H1 (cell line): Measurements from ENCODE around the gene CDYL. TPM values are rescaled to one million over a fixed set of nuclear protein-coding genes. Genes with fewer than 3 reads are reported as not detected.

ENCODE experiments used
- CTCF ChIA-PET: fragments of 300-600 bp; sonication (Branson Sonifier 250); formaldehyde crosslinking; loops from one replicate; lab custom pipeline; 2021; ENCODE audit not compliant: partially characterized antibody; lab: Charles Lee
- POLR2A ChIA-PET: fragments of 300-600 bp; sonication (Branson Sonifier 250); formaldehyde crosslinking; loops from one replicate; lab custom pipeline; 2021; ENCODE audit warnings: inconsistent platforms; ENCODE audit not compliant: partially characterized antibody; lab: Charles Lee
- DNase-seq, 2 experiments: peaks; one replicate each; pipeline versions ENCODE4 v3.0.0 to v3.0.0-alpha.2; 2010 to 2022; ENCODE audit warnings: low spot score in 2 of 2, low read depth in 1 of 2, mixed read lengths in 1 of 2
- FAIRE-seq: peaks from 2 replicates; lab custom pipeline; 2011; peaks lifted over from hg19 to GRCh38; lab: Jason Lieb, UNC
- H2AFZ ChIP-seq: 2 replicates; pipeline ENCODE4 v1.8.1; 2012; ENCODE audit warnings: low read length, inconsistent platforms
- H2AK5ac ChIP-seq: 2 replicates; pipeline ENCODE4 v1.6.1; 2013; ENCODE audit warnings: low read depth, low read length
- H2BK120ac ChIP-seq: replicated peaks from 2 replicates; pipeline ENCODE3; 2013; ENCODE audit warnings: low read depth, low read length, inconsistent platforms
- H2BK12ac ChIP-seq: 2 replicates; pipeline ENCODE4 v1.6.1; 2013; ENCODE audit warnings: low read depth, low read length
- H2BK15ac ChIP-seq: 2 replicates; pipeline ENCODE4 v1.6.1; 2013; ENCODE audit warnings: low read length
- H2BK20ac ChIP-seq: 2 replicates; pipeline ENCODE4 v1.6.1; 2013; ENCODE audit warnings: low read length
- H2BK5ac ChIP-seq: 2 replicates; pipeline ENCODE4 v1.6.1; 2013; ENCODE audit warnings: low read depth, low read length
- H3K14ac ChIP-seq: 2 replicates; pipeline ENCODE4 v1.6.1; 2013; ENCODE audit warnings: inconsistent platforms; ENCODE audit not compliant: insufficient read length
- H3K18ac ChIP-seq: 2 replicates; pipeline ENCODE4 v1.6.1; 2013; ENCODE audit warnings: low read length; ENCODE audit errors: extremely low read depth
- H3K23ac ChIP-seq: 2 replicates; pipeline ENCODE4 v1.6.1; 2013; ENCODE audit warnings: inconsistent platforms; ENCODE audit not compliant: insufficient read length
- H3K23me2 ChIP-seq: 2 replicates; pipeline ENCODE4 v1.6.1; 2013; ENCODE audit warnings: low read depth, low read length
- H3K27ac ChIP-seq: 2 replicates; pipeline ENCODE4 v1.6.1; 2011; ENCODE audit warnings: low read depth, low read length, inconsistent platforms
- H3K27me3 ChIP-seq, 4 experiments: replicated peaks in 1 of 4; 1 replicate in 1 of 4; 2 replicates in 3 of 4; pipeline versions ENCODE4 v1.6.1 to v1.8.1; 2011 to 2013; ENCODE audit warnings: low read length in 3 of 4, mild to moderate bottlenecking in 3 of 4, inconsistent platforms in 2 of 4, mixed read lengths in 2 of 4, moderate library complexity in 1 of 4; ENCODE audit not compliant: control insufficient read depth in 3 of 4, insufficient read depth in 3 of 4; ENCODE audit errors: extremely low read depth in 1 of 4
- H3K36me3 ChIP-seq, 4 experiments: 2 replicates each; pipeline versions ENCODE4 v1.6.1 to v1.8.1; 2011 to 2013; ENCODE audit warnings: mild to moderate bottlenecking in 4 of 4, low read length in 3 of 4, moderate library complexity in 2 of 4, control low read depth in 1 of 4, inconsistent platforms in 1 of 4; ENCODE audit not compliant: insufficient read depth in 4 of 4, control insufficient read depth in 2 of 4
- H3K4ac ChIP-seq: replicated peaks from 2 replicates; pipeline ENCODE3; 2013; ENCODE audit warnings: low read length, low read depth, mixed read lengths, inconsistent platforms; ENCODE audit not compliant: insufficient read length
- H3K4me1 ChIP-seq, 4 experiments: replicated peaks in 1 of 4; 1 replicate in 1 of 4; 2 replicates in 3 of 4; pipeline versions ENCODE4 v1.6.1 to v1.8.1; 2011 to 2013; ENCODE audit warnings: low read length in 3 of 4, inconsistent platforms in 2 of 4, mixed read lengths in 1 of 4; ENCODE audit not compliant: insufficient read depth in 4 of 4, control insufficient read depth in 3 of 4
- H3K4me2 ChIP-seq, 2 experiments: 2 replicates each; pipeline versions ENCODE4 v1.6.1 to v1.8.1; 2011 to 2013; ENCODE audit warnings: low read depth in 2 of 2, low read length in 2 of 2, control low read depth in 1 of 2, inconsistent platforms in 1 of 2, mild to moderate bottlenecking in 1 of 2; ENCODE audit not compliant: insufficient read depth in 1 of 2
- H3K4me3 ChIP-seq, 4 experiments: fragments of 200-600, 300-600 bp in 1 of 4; sonication (generic), shearing (Covaris generic), sonication (Bioruptor Twin) in 1 of 4; 2 replicates each; pipeline versions ENCODE4 v1.5.1 to v1.8.1; 2011 to 2016; ENCODE audit warnings: low read length in 4 of 4, low read depth in 3 of 4, control low read depth in 2 of 4, inconsistent platforms in 2 of 4, mild to moderate bottlenecking in 2 of 4, mixed read lengths in 1 of 4, moderate library complexity in 1 of 4; ENCODE audit not compliant: insufficient read depth in 2 of 4; ENCODE audit errors: extremely low read depth in 1 of 4
- H3K56ac ChIP-seq: replicated peaks from 2 replicates; pipeline ENCODE3; 2013; ENCODE audit warnings: low read depth, mild to moderate bottlenecking, mixed read lengths, low read length, inconsistent platforms; ENCODE audit not compliant: insufficient read length
- H3K79me1 ChIP-seq: 2 replicates; pipeline ENCODE4 v1.6.1; 2013; ENCODE audit warnings: low read depth, low read length, control low read depth
- H3K79me2 ChIP-seq, 2 experiments: 2 replicates each; pipeline versions ENCODE4 v1.6.1 to v1.8.1; 2012 to 2013; ENCODE audit warnings: low read length in 2 of 2, mild to moderate bottlenecking in 2 of 2, inconsistent platforms in 1 of 2; ENCODE audit not compliant: insufficient read depth in 2 of 2, control insufficient read depth in 1 of 2
- H3K9ac ChIP-seq, 4 experiments: replicated peaks in 1 of 4; 1 replicate in 1 of 4; 2 replicates in 3 of 4; pipeline versions ENCODE4 v1.6.1 to v1.8.1; 2011 to 2013; ENCODE audit warnings: low read depth in 3 of 4, low read length in 3 of 4, control low read depth in 2 of 4, mild to moderate bottlenecking in 2 of 4, moderate library complexity in 2 of 4, inconsistent platforms in 1 of 4; ENCODE audit errors: extremely low read depth in 1 of 4
- H3K9me3 ChIP-seq, 2 experiments: 2 replicates each; pipeline versions ENCODE4 v1.6.1 to v1.8.1; 2012 to 2013; ENCODE audit warnings: mild to moderate bottlenecking in 2 of 2, moderate library complexity in 2 of 2, control low read depth in 1 of 2, inconsistent platforms in 1 of 2, low read depth in 1 of 2, low read length in 1 of 2, mixed read lengths in 1 of 2; ENCODE audit not compliant: insufficient read depth in 2 of 2
- H4K20me1 ChIP-seq, 2 experiments: replicated peaks in 1 of 2; 2 replicates each; pipeline versions ENCODE3 to v1.8.1; 2011 to 2013; ENCODE audit warnings: inconsistent platforms in 2 of 2, low read length in 2 of 2, mild to moderate bottlenecking in 1 of 2; ENCODE audit not compliant: insufficient read depth in 2 of 2, control insufficient read depth in 1 of 2
- H4K5ac ChIP-seq: 2 replicates; pipeline ENCODE4 v1.6.1; 2013; ENCODE audit warnings: low read length, low read depth, mixed read lengths, inconsistent platforms; ENCODE audit not compliant: insufficient read length
- H4K8ac ChIP-seq: 2 replicates; pipeline ENCODE4 v1.8.0; 2013; ENCODE audit warnings: mild to moderate bottlenecking, moderate library complexity, low read length, inconsistent platforms; ENCODE audit not compliant: insufficient read depth; ENCODE audit errors: extremely low read depth
- H4K91ac ChIP-seq: replicated peaks from 2 replicates; pipeline ENCODE3; 2013; ENCODE audit warnings: low read length, mixed read lengths, inconsistent platforms; ENCODE audit not compliant: insufficient read length
- ASH2L ChIP-seq: fragments of 200-600, 300-600 bp; sonication (generic); IDR thresholded peaks from one replicate; pipeline ENCODE4 v1.7.1; 2017; ENCODE audit warnings: low read length
- BRCA1 ChIP-seq: IDR thresholded peaks from 2 replicates; pipeline ENCODE4 v1.6.1; 2012; ENCODE audit warnings: low read depth, low read length, improper control_type of control experiment
- CHD2 ChIP-seq: IDR thresholded peaks from 2 replicates; pipeline ENCODE4 v1.6.1; 2012; ENCODE audit warnings: low read length, improper control_type of control experiment
- CREB1 ChIP-seq: IDR thresholded peaks from 2 replicates; pipeline ENCODE4 v1.6.1; 2012; ENCODE audit warnings: inconsistent platforms
- EGR1 ChIP-seq: IDR thresholded peaks from 2 replicates; pipeline ENCODE4 v1.6.1; 2011; ENCODE audit warnings: low read depth, low read length, borderline replicate concordance
- EZH2 ChIP-seq: fragments of 200-600 bp; sonication (generic); IDR thresholded peaks from 2 replicates; pipeline ENCODE4 v1.7.1; 2012; ENCODE audit warnings: low read depth, mild to moderate bottlenecking, moderate library complexity, low read length, inconsistent platforms; ENCODE audit not compliant: severe bottlenecking
- FOSL1 ChIP-seq: IDR thresholded peaks from 2 replicates; pipeline ENCODE4 v1.6.1; 2011; ENCODE audit warnings: mild to moderate bottlenecking, low read depth, low read length, moderate library complexity; ENCODE audit not compliant: insufficient read depth
- GTF2F1 ChIP-seq: IDR thresholded peaks from 2 replicates; pipeline ENCODE4 v1.6.1; 2012; ENCODE audit warnings: low read depth, low read length, improper control_type of control experiment, borderline replicate concordance
- KDM5A ChIP-seq: fragments of 200-600 bp; IDR thresholded peaks from 2 replicates; pipeline ENCODE4 v1.7.1; 2012; ENCODE audit warnings: mild to moderate bottlenecking, low read length, inconsistent platforms, mixed read lengths
- NANOG ChIP-seq: IDR thresholded peaks from 2 replicates; pipeline ENCODE4 v1.6.1; 2011; ENCODE audit warnings: low read length, low read depth, mild to moderate bottlenecking, inconsistent platforms; ENCODE audit not compliant: insufficient read depth, poor library complexity, severe bottlenecking
- POLR2A ChIP-seq, 2 experiments: IDR thresholded peaks; 1 replicate in 1 of 2; 2 replicates in 1 of 2; pipeline ENCODE4 v1.6.1; 2011; ENCODE audit warnings: low read depth in 2 of 2, low read length in 2 of 2, mild to moderate bottlenecking in 2 of 2; ENCODE audit errors: control extremely low read depth in 1 of 2
- SP4 ChIP-seq: IDR thresholded peaks from 2 replicates; pipeline ENCODE4 v1.6.1; 2012; ENCODE audit warnings: low read length, inconsistent platforms
- TAF1 ChIP-seq: IDR thresholded peaks from 2 replicates; pipeline ENCODE4 v1.6.1; 2011; ENCODE audit warnings: mild to moderate bottlenecking, low read depth, low read length
- ZNF274 ChIP-seq: IDR thresholded peaks from 2 replicates; pipeline ENCODE4 v1.7.0; 2012; ENCODE audit warnings: low read length, borderline replicate concordance; ENCODE audit errors: extremely low read depth
- WGBS, 2 experiments: shearing (Covaris generic) in 1 of 2; methylation state at CpG; one replicate each; pipeline versions ENCODE4 v1.1.6 to v1.1.7; 2013 to 2015; ENCODE audit warnings: low lambda C conversion rate in 2 of 2, mixed read lengths in 2 of 2, inconsistent platforms in 1 of 2, low coverage in 1 of 2, missing lambda C conversion rate in 1 of 2; ENCODE audit not compliant: insufficient replicate concordance in 2 of 2, insufficient coverage in 1 of 2, insufficient read length in 1 of 2; ENCODE audit errors: extremely low coverage in 1 of 2, missing lambda C conversion rate in 1 of 2; 5-methylcytosine and 5-hydroxymethylcytosine counted together
- polyA plus RNA-seq, 7 experiments: library from polyadenylated mRNA; depleted of rRNA in 3 of 7; stranded (reverse) in 5 of 7; unstranded in 2 of 7; fragments of >200 nt in 5 of 7; fragments of 200-250 nt in 2 of 7; gene quantifications; 1 replicate in 5 of 7; 2 replicates in 1 of 7; 4 replicates in 1 of 7; pipeline versions ENCODE4 v1.2.1 to v1.2.3, GENCODE V29; 2011 to 2013; ENCODE audit warnings: missing spikeins in 2 of 7, mixed read lengths in 2 of 7
- total RNA-seq: library from RNA; stranded (reverse); fragmentation: NEBNext Ultra II Directional; extraction: Animal tissue kit (Norgen Biotek cat#: 25700); gene quantifications from 2 replicates; pipeline ENCODE4 v1.2.1, GENCODE V29; 2021
- TF ChIP-seq, protein P1 (sequence below): IDR thresholded peaks from 2 replicates; pipeline ENCODE4 v1.6.1; 2011; ENCODE audit warnings: low read length, improper control_type of control experiment

CDYL gene
- total and polyA plus RNA-seq, 2 of the 8 experiments (the other 6 are each of a cell fraction or from before 2014, with no cell fraction given), result 56.4 to 119 TPM

DNA sequence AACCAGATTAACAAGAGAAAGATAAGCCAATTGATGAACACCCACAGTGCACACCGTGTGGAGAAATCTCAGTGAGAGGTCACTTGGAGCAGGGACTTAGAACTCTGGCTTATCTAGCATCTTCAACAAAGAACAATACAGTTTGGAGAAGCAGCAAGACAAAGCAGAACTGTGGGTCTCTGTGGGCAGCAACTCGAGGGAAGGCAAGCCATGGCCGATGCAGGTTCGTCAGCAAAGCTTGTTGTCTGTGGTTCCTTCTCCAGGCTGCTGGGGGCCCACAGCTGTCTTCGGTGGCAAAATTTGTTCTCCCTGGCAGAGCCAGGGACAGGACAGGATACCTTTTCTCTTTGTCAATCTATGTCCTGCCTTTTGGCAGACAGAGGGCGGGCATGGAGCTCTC lies 205.6 kb downstream of the CDYL start:
- Histone ChIP-seq H3K27ac (no peak overlapping the region), H3K79me1 (no peaks in the 10 kb centered on the region), H4K20me1 (no peaks in the 10 kb centered on the region), H2BK15ac (no peak overlapping the region), H3K18ac (no peak overlapping the region), H3K9me3 (0 out of 4 replicates have a peak, but pooled peaks cover 4% of the 10 kb centered on the region in 2 experiments), H3K79me2 (no peaks in the 10 kb centered on the region), H4K91ac (no peak overlapping the region), H2AFZ (no peak overlapping the region), H2BK20ac (no peak overlapping the region), H3K14ac (no peak overlapping the region), H3K4me3 (no peak overlapping the region), H4K5ac (no peak overlapping the region), H2BK120ac (no peak overlapping the region), H4K8ac (no peak overlapping the region), H2BK5ac (no peak overlapping the region), H3K27me3 (no peaks in the 10 kb centered on the region), H2AK5ac (no peak overlapping the region), H3K4me2 (no peak overlapping the region), H3K56ac (no peak overlapping the region), H3K23ac (no peak overlapping the region), H3K4ac (no peak overlapping the region), H3K23me2 (no peaks in the 10 kb centered on the region), H3K36me3 (no peaks in the 10 kb centered on the region), H3K4me1 (no peaks in the 10 kb centered on the region)
- FAIRE-seq (no peak), DNase-seq (no peak)
- 88% methylated on average over 6 of the region's 6 CpGs; no CpG with 5 or more reads in 1 of the 2 experiments for WGBS, 2 experiments
- ChIA-PET CTCF (interaction anchor here (0.6 to 1.2 kb wide), 4 partner anchors 15 to 469 kb away, joined by 3 to 6 read pairs (median 4); no protein-coding TSS in a partner anchor), POLR2A (no interaction called here)
- TF ChIP-seq GTF2F1 (no peak), NANOG (no peak), POLR2A (IDR thresholded peaks at IDR 0.05; ENCODE audit: control extremely low read depth in 1 of 2, low read depth in 2 of 2, low read length in 2 of 2) (no peak), TAF1 (no peak), EZH2 (no peak), ZNF274 (no peak), EGR1 (no peak), FOSL1 (no peak), CREB1 (no peak), BRCA1 (no peak), KDM5A (no peak), ASH2L (no peak), CHD2 (no peak), SP4 (no peak)
- TF ChIP-seq, protein P1, sequence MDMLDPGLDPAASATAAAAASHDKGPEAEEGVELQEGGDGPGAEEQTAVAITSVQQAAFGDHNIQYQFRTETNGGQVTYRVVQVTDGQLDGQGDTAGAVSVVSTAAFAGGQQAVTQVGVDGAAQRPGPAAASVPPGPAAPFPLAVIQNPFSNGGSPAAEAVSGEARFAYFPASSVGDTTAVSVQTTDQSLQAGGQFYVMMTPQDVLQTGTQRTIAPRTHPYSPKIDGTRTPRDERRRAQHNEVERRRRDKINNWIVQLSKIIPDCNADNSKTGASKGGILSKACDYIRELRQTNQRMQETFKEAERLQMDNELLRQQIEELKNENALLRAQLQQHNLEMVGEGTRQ, result no peak
- TF ChIP-seq, all 59 proteins: peak for 0
- Histone ChIP-seq H2BK12ac (no peak overlapping the region), H3K9ac (no peak overlapping the region)
